SK-N-SH treated with all-trans-retinoic acid at 6 μM for 48 hours (cell line): ENCODE data around the gene GPX4.

ENCODE experiments used
- ATAC-seq: fragments of 200-7000 bp; cut with Tn5 transposase; 3 replicates; pipeline ENCODE4 v1.9.1; 2020; ENCODE audit warnings: mild to moderate bottlenecking, moderate library complexity
- ARNTL ChIP-seq: fragments of 450-650 bp; formaldehyde crosslinking; IDR thresholded peaks from 2 replicates; pipeline ENCODE4 v1.5.0; 2020; ENCODE audit warnings: low read depth, mild to moderate bottlenecking, moderate library complexity, borderline replicate concordance
- BACH2 ChIP-seq: fragments of 250-450 bp; sonication (Bioruptor Pico); IDR thresholded peaks from 2 replicates; pipeline ENCODE4 v1.9.0; 2021; ENCODE audit warnings: mild to moderate bottlenecking, borderline replicate concordance
- CSDC2 ChIP-seq: fragments of 250-450 bp; sonication (Bioruptor Pico); IDR thresholded peaks from 2 replicates; pipeline ENCODE4 v1.5.0; 2020; ENCODE audit warnings: mild to moderate bottlenecking, moderate library complexity
- GLIS3 ChIP-seq: fragments of 250-450 bp; sonication (Bioruptor Pico); IDR thresholded peaks from 2 replicates; pipeline ENCODE4 v1.5.0; 2020; ENCODE audit warnings: mild to moderate bottlenecking, moderate library complexity
- ISL1 ChIP-seq: fragments of 250-450 bp; sonication (Bioruptor Pico); IDR thresholded peaks from 2 replicates; pipeline ENCODE4 v2.1.2; 2022; ENCODE audit warnings: mild to moderate bottlenecking, moderate library complexity
- PPARA ChIP-seq: fragments of 250-450 bp; sonication (Bioruptor Pico); IDR thresholded peaks from 2 replicates; pipeline ENCODE4 v1.5.0; 2020; ENCODE audit warnings: mild to moderate bottlenecking, borderline replicate concordance
- RARB ChIP-seq: fragments of 250-450 bp; sonication (Bioruptor Pico); IDR thresholded peaks from 2 replicates; pipeline ENCODE4 v1.8.0; 2021; ENCODE audit warnings: mild to moderate bottlenecking, moderate library complexity
- SNAI2 ChIP-seq: fragments of 250-450 bp; sonication (Bioruptor Pico); IDR thresholded peaks from 2 replicates; pipeline ENCODE4 v1.5.0; 2020; ENCODE audit warnings: mild to moderate bottlenecking, moderate library complexity
- TCF4 ChIP-seq: fragments of 250-450 bp; sonication (Bioruptor Pico); IDR thresholded peaks from 2 replicates; pipeline ENCODE4 v1.8.0; 2021; ENCODE audit warnings: mild to moderate bottlenecking, moderate library complexity, borderline replicate concordance
- TOX ChIP-seq: fragments of 250-450 bp; sonication (Bioruptor Pico); IDR thresholded peaks from 2 replicates; pipeline ENCODE4 v1.8.0; 2021; ENCODE audit warnings: mild to moderate bottlenecking, moderate library complexity, borderline replicate concordance
- ZC3H10 ChIP-seq: fragments of 250-450 bp; sonication (Bioruptor Pico); IDR thresholded peaks from 2 replicates; pipeline ENCODE4 v1.5.1; 2021; ENCODE audit warnings: mild to moderate bottlenecking, moderate library complexity
- ZFP3 ChIP-seq: fragments of 250-450 bp; sonication (Bioruptor Pico); IDR thresholded peaks from 2 replicates; pipeline ENCODE4 v1.5.0; 2020; ENCODE audit warnings: mild to moderate bottlenecking, moderate library complexity
- ZNF565 ChIP-seq: fragments of 450-650 bp; formaldehyde crosslinking; conservative IDR thresholded peaks from 2 replicates; pipeline ENCODE4 v1.5.0; 2020; ENCODE audit warnings: low read depth, mild to moderate bottlenecking, moderate library complexity
- ZNF70 ChIP-seq: fragments of 450-650 bp; formaldehyde crosslinking; IDR thresholded peaks from 2 replicates; pipeline ENCODE4 v1.5.0; 2020; ENCODE audit warnings: mild to moderate bottlenecking, moderate library complexity
- ZNF8 ChIP-seq: fragments of 450-650 bp; formaldehyde crosslinking; IDR thresholded peaks from 2 replicates; pipeline ENCODE4 v1.5.0; 2020; ENCODE audit warnings: mild to moderate bottlenecking, moderate library complexity
- TF ChIP-seq, protein P1 (sequence below): fragments of 250-450 bp; sonication (Bioruptor Pico); IDR thresholded peaks from 2 replicates; pipeline ENCODE4 v1.5.0; 2020; ENCODE audit warnings: mild to moderate bottlenecking, moderate library complexity
- TF ChIP-seq, protein P2 (sequence below): fragments of 250-450 bp; sonication (Bioruptor Pico); IDR thresholded peaks from 2 replicates; pipeline ENCODE4 v1.8.0; 2021; ENCODE audit warnings: low read depth, mild to moderate bottlenecking, moderate library complexity, borderline replicate concordance
- TF ChIP-seq, protein P3 (sequence below): fragments of 250-450 bp; sonication (Bioruptor Pico); IDR thresholded peaks from 2 replicates; pipeline ENCODE4 v1.8.0; 2020; ENCODE audit warnings: mild to moderate bottlenecking, moderate library complexity, borderline replicate concordance
- TF ChIP-seq, protein P4 (sequence below): fragments of 250-450 bp; sonication (Bioruptor Pico); IDR thresholded peaks from 2 replicates; pipeline ENCODE4 v1.5.1; 2020; ENCODE audit warnings: low read depth, mild to moderate bottlenecking, moderate library complexity
- TF ChIP-seq, protein P5 (sequence below): fragments of 250-450 bp; sonication (Bioruptor Pico); IDR thresholded peaks from 2 replicates; pipeline ENCODE4 v1.5.1; 2021; ENCODE audit warnings: mild to moderate bottlenecking, moderate library complexity

Gene GPX4

DNA sequence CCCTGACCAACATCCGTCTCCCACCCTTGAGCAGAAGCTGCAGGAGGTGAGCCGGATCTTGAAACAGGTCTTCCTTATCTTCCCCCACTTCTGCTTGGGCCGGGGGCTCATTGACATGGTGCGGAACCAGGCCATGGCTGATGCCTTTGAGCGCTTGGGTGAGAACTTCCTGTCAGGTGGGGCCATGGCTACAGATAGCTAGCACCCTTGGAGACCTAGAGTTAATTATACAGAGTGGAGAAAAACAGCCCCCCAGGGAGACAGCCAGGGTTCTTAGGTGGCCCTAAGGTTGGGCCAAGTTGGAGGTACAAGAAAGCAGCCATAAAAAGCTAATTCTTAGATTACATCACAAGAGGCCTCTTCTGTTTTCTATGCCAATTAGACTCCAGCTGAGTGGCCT lies 45.7 kb upstream of the GPX4 start (continued):
- TF ChIP-seq, protein P1, sequence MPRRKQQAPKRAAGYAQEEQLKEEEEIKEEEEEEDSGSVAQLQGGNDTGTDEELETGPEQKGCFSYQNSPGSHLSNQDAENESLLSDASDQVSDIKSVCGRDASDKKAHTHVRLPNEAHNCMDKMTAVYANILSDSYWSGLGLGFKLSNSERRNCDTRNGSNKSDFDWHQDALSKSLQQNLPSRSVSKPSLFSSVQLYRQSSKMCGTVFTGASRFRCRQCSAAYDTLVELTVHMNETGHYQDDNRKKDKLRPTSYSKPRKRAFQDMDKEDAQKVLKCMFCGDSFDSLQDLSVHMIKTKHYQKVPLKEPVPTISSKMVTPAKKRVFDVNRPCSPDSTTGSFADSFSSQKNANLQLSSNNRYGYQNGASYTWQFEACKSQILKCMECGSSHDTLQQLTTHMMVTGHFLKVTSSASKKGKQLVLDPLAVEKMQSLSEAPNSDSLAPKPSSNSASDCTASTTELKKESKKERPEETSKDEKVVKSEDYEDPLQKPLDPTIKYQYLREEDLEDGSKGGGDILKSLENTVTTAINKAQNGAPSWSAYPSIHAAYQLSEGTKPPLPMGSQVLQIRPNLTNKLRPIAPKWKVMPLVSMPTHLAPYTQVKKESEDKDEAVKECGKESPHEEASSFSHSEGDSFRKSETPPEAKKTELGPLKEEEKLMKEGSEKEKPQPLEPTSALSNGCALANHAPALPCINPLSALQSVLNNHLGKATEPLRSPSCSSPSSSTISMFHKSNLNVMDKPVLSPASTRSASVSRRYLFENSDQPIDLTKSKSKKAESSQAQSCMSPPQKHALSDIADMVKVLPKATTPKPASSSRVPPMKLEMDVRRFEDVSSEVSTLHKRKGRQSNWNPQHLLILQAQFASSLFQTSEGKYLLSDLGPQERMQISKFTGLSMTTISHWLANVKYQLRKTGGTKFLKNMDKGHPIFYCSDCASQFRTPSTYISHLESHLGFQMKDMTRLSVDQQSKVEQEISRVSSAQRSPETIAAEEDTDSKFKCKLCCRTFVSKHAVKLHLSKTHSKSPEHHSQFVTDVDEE (CRISPR knock-in tag): no peak
- TF ChIP-seq SNAI2 (CRISPR knock-in tag): no peak
- no peak for TF ChIP-seq ARNTL (CRISPR knock-in tag)
- no peak for TF ChIP-seq GLIS3 (CRISPR knock-in tag)
- no peak for TF ChIP-seq CSDC2 (CRISPR knock-in tag)
- no peak for TF ChIP-seq ZFP3
- TF ChIP-seq, protein P2, sequence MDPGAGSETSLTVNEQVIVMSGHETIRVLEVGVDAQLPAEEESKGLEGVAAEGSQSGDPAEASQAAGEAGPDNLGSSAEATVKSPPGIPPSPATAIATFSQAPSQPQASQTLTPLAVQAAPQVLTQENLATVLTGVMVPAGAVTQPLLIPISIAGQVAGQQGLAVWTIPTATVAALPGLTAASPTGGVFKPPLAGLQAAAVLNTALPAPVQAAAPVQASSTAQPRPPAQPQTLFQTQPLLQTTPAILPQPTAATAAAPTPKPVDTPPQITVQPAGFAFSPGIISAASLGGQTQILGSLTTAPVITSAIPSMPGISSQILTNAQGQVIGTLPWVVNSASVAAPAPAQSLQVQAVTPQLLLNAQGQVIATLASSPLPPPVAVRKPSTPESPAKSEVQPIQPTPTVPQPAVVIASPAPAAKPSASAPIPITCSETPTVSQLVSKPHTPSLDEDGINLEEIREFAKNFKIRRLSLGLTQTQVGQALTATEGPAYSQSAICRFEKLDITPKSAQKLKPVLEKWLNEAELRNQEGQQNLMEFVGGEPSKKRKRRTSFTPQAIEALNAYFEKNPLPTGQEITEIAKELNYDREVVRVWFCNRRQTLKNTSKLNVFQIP (CRISPR knock-in tag): no peak
- TF ChIP-seq, protein P3, sequence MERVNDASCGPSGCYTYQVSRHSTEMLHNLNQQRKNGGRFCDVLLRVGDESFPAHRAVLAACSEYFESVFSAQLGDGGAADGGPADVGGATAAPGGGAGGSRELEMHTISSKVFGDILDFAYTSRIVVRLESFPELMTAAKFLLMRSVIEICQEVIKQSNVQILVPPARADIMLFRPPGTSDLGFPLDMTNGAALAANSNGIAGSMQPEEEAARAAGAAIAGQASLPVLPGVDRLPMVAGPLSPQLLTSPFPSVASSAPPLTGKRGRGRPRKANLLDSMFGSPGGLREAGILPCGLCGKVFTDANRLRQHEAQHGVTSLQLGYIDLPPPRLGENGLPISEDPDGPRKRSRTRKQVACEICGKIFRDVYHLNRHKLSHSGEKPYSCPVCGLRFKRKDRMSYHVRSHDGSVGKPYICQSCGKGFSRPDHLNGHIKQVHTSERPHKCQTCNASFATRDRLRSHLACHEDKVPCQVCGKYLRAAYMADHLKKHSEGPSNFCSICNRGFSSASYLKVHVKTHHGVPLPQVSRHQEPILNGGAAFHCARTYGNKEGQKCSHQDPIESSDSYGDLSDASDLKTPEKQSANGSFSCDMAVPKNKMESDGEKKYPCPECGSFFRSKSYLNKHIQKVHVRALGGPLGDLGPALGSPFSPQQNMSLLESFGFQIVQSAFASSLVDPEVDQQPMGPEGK: no peak
- no peak for TF ChIP-seq ZNF565
- TF ChIP-seq RARB (CRISPR knock-in tag): no peak

DNA sequence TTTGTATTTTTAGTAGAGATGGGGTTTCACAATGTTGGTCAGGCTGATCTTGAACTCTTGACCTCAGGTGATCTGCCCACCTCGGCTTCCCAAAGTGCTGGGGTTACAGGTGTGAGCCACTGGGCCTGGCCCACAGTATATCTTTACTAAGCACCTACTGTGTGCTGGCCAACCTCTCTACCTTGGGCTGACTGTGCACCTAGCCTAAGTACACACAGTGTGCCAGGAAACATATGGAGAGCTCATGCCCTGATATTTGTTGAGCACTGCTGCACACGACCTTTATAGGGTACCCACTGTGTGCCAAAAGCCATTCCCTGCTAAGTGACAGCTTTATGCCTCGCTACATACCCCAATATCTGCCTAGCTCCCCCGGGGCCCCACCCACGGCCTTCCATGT lies 43.1 kb upstream of the GPX4 start:
- TF ChIP-seq ZNF70 (CRISPR knock-in tag) (no peak), BACH2 (CRISPR knock-in tag) (no peak), ZC3H10 (CRISPR knock-in tag) (no peak), TCF4 (CRISPR knock-in tag) (no peak), ZFP3 (no peak), TOX (CRISPR knock-in tag) (no peak), PPARA (no peak), CSDC2 (CRISPR knock-in tag) (no peak), SNAI2 (CRISPR knock-in tag) (no peak), ARNTL (CRISPR knock-in tag) (no peak), ZNF8 (CRISPR knock-in tag) (no peak), GLIS3 (CRISPR knock-in tag) (no peak), ISL1 (CRISPR knock-in tag) (no peak)
- TF ChIP-seq, protein P4, sequence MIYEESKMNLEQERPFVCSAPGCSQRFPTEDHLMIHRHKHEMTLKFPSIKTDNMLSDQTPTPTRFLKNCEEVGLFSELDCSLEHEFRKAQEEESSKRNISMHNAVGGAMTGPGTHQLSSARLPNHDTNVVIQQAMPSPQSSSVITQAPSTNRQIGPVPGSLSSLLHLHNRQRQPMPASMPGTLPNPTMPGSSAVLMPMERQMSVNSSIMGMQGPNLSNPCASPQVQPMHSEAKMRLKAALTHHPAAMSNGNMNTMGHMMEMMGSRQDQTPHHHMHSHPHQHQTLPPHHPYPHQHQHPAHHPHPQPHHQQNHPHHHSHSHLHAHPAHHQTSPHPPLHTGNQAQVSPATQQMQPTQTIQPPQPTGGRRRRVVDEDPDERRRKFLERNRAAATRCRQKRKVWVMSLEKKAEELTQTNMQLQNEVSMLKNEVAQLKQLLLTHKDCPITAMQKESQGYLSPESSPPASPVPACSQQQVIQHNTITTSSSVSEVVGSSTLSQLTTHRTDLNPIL: no peak
- TF ChIP-seq, protein P3: no peak
- TF ChIP-seq, protein P2 (CRISPR knock-in tag): no peak
- TF ChIP-seq, protein P5, sequence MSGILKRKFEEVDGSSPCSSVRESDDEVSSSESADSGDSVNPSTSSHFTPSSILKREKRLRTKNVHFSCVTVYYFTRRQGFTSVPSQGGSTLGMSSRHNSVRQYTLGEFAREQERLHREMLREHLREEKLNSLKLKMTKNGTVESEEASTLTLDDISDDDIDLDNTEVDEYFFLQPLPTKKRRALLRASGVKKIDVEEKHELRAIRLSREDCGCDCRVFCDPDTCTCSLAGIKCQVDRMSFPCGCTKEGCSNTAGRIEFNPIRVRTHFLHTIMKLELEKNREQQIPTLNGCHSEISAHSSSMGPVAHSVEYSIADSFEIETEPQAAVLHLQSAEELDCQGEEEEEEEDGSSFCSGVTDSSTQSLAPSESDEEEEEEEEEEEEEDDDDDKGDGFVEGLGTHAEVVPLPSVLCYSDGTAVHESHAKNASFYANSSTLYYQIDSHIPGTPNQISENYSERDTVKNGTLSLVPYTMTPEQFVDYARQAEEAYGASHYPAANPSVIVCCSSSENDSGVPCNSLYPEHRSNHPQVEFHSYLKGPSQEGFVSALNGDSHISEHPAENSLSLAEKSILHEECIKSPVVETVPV (CRISPR knock-in tag): no peak
- ATAC-seq: no peak
